Measurements from ENCODE around the gene STX8.

- TF ChIP-seq CTCF (IDR thresholded peaks at IDR 0.05) (no peak), POLR2A (IDR thresholded peaks at IDR 0.05) (no peak)
Observed at GRCh38 chr17:9465210-9465921, 110.3 kb downstream of the STX8 start.

Data from prostate gland (tissue), 2 donors.